HG03139 (cell line): ENCODE results near the gene DAND5.
"Not testable (repeated sequence)": the region's sequence is repeated elsewhere in the genome, so short reads cannot be mapped to it uniquely, and the experiment has no call there.

Experiments used
- ATAC-seq: cut with Tn5 transposase; IDR thresholded peaks from one replicate; pipeline ENCODE4 v1.9.1; 2021; ENCODE audit not compliant: unreplicated experiment

Gene DAND5

GRCh38 chr19:12965017-12965811 is 4.2 kb upstream of the DAND5 start:
- ATAC-seq = no peak

GRCh38 chr19:12965812-12966135 is 3.6 kb upstream of the DAND5 start:
- ATAC-seq = no peak

GRCh38 chr19:12967907-12968306 is 1.5 kb upstream of the DAND5 start:
- ATAC-seq = no peak

GRCh38 chr19:12970070-12970820 is 869 bp downstream of the DAND5 start:
- no peak for ATAC-seq

GRCh38 chr19:12973236-12973635 is 3.9 kb downstream of the DAND5 start:
- no peak for ATAC-seq

DNA sequence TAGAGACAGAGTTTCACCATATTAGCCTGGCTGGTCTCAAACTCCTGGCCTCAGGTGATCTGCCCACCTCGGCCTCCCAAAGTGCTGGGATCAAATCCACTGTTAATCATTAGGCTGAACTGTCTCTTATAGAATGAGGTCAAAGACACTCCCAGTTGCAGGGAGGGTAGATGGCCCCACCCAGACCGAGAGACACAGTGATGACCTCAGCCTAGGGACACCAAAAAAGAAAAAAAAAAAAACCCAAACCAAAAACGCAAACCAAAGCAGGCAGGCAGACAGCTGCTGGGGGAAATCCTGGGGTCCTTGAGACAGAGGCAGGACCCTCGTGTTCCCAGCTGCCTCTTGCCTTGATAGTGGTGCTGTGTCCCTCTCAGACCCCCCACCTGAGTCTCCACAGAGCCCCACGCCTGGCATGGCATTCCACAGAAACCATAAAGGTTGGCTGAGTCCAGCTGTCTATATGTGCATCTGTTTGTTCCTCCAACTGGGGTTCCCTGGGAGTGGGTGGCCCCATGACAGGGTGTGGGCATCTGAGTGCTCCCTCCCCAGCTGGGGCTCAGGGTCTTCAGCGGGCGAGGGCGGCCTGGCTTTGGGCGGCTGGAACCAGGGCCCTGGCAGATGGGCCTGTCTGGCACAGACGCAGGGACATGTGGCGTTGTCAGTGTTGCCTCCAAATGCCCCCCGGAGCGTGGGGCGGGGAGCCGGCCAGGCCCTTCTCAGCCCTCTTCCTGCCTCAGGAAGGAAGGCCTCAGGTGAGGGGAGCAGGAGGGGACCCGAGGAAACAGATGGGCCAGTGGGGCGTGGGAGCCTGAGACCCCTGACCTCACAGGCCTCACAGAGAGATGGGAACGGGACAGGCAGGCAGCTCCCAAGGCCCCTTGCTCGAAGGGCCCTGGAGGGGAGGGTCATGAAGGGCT is 5.2 kb downstream of the DAND5 start:
- no peak for ATAC-seq

DNA sequence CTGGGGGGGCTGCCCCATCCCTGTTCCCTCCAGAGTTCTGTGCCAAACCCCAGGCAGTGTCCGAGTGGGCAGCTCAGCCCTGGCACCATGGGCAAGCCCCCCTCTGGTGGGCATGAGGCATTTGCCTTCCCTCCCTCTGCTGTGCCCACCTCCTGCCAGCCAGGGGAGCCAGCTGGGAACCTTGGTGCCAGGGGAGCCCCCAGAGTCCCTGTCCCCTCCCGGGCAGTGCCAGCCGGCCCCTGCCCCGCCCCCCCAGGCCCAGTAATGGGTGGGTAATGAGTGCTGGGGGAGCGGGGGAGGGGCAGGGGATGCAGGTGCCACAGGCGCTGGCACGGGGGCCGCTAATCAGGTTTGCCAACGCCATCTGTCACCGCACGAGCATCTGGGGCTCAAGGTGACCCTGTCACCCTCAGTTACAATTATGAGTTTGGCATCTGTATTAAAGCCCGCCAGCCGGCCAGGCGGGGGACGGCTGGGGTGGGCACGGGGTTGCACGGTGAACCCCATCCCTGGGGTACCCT is 5.9 kb downstream of the DAND5 start:
- ATAC-seq = no peak

DNA sequence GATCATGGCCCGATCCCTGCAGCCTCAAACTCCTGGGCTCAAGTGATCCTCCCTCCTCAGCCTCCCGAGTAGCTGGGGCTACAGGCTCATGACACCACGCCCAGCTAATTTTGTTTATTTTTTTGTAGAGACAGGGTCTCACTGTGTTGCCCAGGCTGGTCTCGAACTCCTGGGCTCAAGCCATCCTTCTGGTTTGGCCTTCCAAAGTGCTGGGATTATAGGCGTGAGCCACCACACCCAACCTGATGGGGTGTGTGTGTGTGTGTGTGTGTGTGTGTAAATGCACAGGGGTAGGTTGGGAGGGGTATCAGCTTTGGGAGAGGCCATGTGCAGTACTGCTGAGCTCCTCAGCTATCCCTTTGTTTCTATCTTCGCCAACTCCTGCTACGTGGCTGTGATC is 6.7 kb downstream of the DAND5 start:
- ATAC-seq = not testable (repeated sequence)

GRCh38 chr19:12979974-12980373 is 10.6 kb downstream of the DAND5 start:
- no peak for ATAC-seq

- no peak for ATAC-seq
These were observed 13.3 kb downstream of the DAND5 start for GRCh38 chr19:12982648-12983047.

DNA sequence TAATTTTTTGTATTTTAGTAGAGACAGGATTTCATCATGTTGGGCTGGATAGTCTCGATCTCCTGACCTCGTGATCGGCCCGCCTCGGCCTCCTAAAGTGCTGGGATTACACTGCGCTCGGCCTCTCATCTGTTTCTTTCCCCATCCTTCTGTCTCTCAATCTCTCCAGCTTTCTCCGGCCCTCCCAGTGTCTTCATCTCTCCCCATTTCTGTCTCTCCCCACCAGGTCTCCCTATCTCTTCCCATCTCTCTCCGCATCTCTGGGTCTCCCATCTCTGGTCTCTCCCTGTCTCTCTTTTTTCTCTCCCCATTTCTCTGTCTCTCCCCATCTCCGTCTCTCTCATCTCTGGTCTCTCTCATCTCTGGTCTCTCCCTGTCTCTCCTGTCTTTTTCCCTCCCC is 13.7 kb downstream of the DAND5 start:
- ATAC-seq = no peak

DNA sequence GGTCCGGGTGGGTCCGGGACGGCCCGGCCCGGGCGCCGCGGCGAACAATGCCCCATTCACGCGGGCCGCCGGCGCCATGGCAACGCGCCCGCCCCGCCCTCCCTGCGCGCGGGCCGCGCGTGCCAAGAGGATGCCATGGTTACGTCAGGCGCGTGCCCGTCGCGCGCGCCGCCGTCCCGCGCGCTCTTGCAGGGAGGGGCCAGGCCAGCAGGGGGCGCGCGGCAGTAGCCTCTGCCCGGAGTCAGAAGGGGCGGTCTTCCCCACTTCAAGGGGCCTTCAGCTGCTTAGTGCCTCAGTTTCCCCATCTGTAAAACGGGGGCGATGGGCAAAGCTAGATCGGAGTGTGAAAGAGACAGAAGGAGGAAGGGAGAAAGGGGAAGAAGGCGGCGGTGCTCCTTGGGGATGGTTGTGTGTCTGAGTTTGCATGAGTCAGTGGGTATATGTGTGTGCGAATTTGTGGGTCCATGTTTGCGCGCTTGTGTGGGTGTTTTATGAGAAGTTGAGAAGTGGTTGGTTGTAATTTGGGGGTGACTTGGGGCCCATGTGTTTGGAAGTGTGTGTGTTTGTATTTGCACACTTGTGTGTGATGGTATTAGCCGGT is 14.3 kb downstream of the DAND5 start:
- no peak for ATAC-seq

- no peak for ATAC-seq
These were observed 14.8 kb downstream of the DAND5 start for GRCh38 chr19:12984143-12984627.

- ATAC-seq = no peak
These were observed 15.3 kb downstream of the DAND5 start for GRCh38 chr19:12984683-12985048.

DNA sequence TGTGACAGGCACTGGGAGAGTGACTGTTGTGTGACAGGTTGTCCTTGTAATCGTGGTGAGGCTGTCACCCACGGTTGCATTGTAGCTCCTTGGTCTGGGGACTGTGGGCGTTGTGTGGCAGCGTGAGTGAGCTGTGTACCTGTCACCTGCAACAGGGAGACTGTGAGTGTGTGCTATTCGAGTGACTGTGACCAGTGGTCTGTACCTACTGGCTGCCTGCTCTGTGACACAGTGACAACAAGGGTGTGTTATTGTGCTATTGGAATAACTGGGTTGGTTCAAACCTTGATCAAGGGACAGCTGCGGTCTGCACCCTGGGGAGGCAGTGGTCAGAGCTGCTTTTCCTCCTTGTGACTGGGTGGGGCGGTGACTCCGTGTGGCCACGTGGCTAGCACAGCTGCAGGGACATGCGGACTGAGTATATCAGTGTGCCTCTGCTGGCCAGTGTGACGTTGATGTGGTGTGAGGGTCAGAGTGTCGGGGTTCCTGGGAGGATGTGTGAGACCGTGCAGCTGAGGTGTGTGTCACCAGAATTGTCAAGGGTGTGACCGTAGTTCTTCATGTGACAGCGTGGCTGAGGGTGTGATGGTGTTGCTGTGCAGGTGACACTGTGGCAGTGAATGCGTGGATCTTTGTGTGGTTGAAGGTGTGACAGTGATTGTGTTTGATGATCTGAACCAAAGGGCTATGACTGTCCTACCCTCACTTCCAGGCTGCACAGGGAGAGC is 15.8 kb downstream of the DAND5 start:
- ATAC-seq = no peak

DNA sequence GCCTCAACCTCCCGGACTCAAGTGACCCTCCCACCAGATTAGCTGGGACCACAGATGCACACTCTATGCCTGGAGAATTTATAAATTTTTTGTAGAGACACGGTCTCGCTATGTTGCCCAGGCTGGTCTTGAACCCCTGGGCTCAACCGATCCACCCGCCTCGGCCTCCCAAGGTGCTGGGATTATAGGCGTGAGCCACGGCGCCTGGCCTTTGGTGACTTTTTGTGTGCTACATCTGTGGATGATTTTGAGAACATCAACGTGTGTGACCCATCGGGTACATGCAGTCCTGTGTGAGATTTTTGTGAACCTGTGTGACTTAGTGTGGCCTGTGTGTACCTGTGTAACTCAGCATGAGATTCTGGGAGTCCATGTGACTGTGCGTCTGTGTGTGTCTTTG is 17.4 kb downstream of the DAND5 start:
- ATAC-seq = no peak

DNA sequence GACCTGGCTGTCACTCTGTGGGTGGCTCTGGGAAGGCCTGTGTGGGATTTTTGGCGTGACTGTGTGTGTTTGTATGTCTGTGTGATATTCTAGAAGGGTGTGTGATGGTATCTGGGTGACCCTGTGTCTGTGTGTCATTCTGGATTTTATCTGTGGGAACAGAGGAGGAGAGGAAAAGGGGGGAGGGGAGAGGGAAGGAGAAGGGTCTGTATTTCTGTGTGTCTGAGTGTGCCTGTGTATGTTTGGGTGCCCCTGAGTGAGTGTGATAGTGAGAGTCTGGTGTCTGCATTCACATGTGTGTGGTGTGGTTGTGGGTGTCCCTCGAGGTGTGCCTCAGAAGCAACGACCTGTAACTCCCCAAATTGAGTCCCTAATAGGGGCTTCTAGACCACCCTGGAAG is 17.8 kb downstream of the DAND5 start:
- ATAC-seq = no peak

DNA sequence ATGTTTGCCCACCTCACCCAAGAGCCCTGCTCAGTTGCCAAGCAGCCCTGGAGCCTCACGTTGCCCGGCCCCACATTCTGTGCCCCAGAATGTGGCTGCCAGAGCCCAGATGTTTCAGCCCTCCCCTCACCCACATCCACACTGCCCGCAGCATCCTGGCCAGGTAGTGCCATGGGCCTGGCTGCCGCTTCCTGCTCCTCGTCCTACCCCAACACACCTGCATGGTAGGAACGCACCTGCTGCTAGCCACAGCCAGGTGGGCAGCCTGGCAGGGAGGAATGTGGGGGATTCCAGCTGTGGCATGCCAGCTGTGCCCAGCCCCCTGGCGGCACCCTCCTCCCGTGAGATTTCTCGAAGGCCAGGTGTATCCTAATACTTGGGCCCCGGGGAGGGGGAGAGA is 18.4 kb downstream of the DAND5 start:
- ATAC-seq = no peak

GRCh38 chr19:12990431-12990830 is 21.1 kb downstream of the DAND5 start:
- ATAC-seq = no peak

DNA sequence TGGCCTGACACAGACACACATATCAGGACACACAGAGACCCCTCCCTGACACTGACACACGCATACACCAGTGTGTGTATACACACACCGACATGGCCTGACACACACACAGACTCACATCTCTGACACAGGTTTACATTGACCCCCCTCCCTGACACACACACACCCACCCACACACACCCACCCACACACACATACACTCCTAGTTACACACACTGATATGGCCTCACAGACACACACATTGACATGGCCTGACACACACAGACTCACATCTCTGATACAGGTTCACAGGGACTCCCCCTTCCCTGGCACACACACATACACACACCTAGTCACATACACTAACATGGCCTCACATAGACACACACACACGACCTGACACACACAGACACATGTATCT is 21.5 kb downstream of the DAND5 start:
- ATAC-seq = no peak
